K562 treated with DMSO at 1 percent for 4 hours (cell line): Measurements from ENCODE around the gene PHACTR3. TPM values are rescaled to one million over a fixed set of nuclear protein-coding genes. Genes with fewer than 3 reads are reported as not detected.

Source experiments
- total RNA-seq: library from RNA; unstranded; fragments of 300-600 nt; gene quantifications from 2 replicates; pipeline ENCODE4 v1.2.3, GENCODE V29; 2022; ENCODE audit not compliant: insufficient read depth

PHACTR3 gene
- not detected in 2 replicates for total RNA-seq

DNA sequence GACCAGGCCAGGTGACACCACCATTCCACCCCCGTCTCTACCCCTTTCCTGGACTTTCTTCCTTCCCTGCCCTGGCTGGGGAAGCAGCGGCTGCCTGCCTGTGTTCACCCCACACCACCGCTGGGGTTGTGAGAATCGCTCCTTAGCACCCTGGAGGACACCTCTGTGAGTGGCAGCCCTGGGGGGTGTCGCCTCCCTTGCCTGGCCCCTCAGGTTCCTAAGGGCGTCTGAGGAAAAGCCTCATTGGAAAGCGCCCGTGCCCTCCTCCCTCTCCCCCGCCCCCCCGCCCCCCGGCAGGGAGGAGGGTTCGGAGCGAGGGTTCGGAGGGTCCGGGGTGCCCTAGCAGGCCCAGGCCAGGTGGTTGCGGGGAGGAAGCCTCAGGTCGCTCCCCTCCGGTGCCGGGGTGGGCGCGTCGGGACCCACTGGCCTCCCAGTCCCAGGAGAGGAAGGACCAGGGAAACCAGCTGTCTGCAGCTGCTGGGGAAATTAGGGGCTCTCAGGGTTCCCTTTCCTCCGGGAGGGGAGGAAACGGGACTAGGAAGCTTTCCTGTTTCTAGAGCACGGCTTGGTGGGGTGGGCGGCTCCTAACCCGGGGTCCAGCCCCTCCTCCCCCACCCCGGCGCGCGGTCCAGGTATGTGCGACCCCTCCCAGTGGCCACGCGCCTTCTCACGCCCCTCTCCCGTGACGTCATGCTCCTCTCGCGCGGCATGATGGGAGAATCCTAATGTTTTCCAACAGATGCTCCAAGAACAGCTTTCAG, at the start of gene PHACTR3:
TSS of gene PHACTR3 (plus strand) at position 760 of the 761 bp plus-strand sequence. CDS start 475 bp downstream, outside the sequence.

